Heart left ventricle (tissue), 13 donors: ENCODE data around the gene TMEM247.

Experiments used
- CTCF ChIP-seq, 12 donors: fragments of 200-600 bp; sonication (generic) in 4 of 12; IDR thresholded peaks; one replicate each; pipeline versions ENCODE4 v1.5.0 to v1.8.0; 2018 to 2022; ENCODE audit warnings: antibody characterized with exemption in 12 of 12, mild to moderate bottlenecking in 5 of 12
- POLR2A ChIP-seq, 2 donors: fragments of 450-650 bp; IDR thresholded peaks; one replicate each; pipeline ENCODE4 v1.6.1; 2017; ENCODE audit warnings: antibody characterized with exemption in 2 of 2, mild to moderate bottlenecking in 2 of 2, moderate library complexity in 2 of 2
- donor health status: ischemic (EF 13 %, LVEDD 7.1; RV severe dilation, severe dysfunction).
- donor health status: DM: no; HTN: yes; CAD: no.
- donor health status: DM: no; HTN: no; CAD: no.
- donor health status: ischemic (EF 25% LVEDD 6.9; RV normal size, moderate dysfunction).
- donor health status: ischemic (EF 25% LVEDD 5.7; RV mildly dilated, moderate dysfunction).
- donor health status: ischemic (EF 35%, LVEDD 5.7; RV mildly dilated, moderate dysfunction).
- donor health status: nonischemic (EF 11% LVEDD 7.7; RV severe dilation, severe dysfunction).
- donor health status: DM: yes; HTN: yes; CAD: no.
- donor health status: PGD.
- donor health status: ischemic (EF 29% LVEDD 5.4; RV normal size, mild dysfunction).
- donor health status: nonischemic (EF 23%, LVEDD 6.1; RV moderate dilation, normal function).

- TF ChIP-seq POLR2A (IDR thresholded peaks at IDR 0.05) = no peak
- no peak for TF ChIP-seq CTCF (IDR thresholded peaks at IDR 0.05)
Measured at GRCh38 chr2:46470114-46470628, 9.2 kb upstream of the TMEM247 start.
